ENCODE measurements around the gene CA10.

DNA sequence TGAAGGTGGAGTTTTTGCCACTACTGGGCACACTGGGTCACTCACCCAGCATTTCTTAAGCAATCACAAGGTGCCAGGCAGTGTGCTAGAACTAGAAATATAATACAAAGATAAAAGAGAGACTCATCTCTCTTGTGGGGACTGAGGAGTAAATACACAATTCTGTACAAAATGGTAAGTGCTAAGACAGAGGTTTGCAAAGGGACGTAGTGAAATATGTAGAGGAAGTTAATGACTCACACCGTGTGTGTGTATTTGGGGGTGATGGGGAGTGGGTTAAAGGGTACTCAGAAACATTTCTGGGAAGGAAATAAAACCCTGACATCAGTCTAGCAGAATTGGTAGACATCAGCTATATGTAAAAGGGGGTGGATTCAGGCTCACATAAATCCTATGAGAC lies 389.3 kb downstream of the CA10 start:
- no peak for TF ChIP-seq KAT2B (IDR thresholded peaks at IDR 0.05; ENCODE audit: low read depth, low read length)
- TF ChIP-seq, protein P1, sequence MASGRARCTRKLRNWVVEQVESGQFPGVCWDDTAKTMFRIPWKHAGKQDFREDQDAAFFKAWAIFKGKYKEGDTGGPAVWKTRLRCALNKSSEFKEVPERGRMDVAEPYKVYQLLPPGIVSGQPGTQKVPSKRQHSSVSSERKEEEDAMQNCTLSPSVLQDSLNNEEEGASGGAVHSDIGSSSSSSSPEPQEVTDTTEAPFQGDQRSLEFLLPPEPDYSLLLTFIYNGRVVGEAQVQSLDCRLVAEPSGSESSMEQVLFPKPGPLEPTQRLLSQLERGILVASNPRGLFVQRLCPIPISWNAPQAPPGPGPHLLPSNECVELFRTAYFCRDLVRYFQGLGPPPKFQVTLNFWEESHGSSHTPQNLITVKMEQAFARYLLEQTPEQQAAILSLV (tag; IDR thresholded peaks at IDR 0.05), result no peak
- TF ChIP-seq, protein P2, sequence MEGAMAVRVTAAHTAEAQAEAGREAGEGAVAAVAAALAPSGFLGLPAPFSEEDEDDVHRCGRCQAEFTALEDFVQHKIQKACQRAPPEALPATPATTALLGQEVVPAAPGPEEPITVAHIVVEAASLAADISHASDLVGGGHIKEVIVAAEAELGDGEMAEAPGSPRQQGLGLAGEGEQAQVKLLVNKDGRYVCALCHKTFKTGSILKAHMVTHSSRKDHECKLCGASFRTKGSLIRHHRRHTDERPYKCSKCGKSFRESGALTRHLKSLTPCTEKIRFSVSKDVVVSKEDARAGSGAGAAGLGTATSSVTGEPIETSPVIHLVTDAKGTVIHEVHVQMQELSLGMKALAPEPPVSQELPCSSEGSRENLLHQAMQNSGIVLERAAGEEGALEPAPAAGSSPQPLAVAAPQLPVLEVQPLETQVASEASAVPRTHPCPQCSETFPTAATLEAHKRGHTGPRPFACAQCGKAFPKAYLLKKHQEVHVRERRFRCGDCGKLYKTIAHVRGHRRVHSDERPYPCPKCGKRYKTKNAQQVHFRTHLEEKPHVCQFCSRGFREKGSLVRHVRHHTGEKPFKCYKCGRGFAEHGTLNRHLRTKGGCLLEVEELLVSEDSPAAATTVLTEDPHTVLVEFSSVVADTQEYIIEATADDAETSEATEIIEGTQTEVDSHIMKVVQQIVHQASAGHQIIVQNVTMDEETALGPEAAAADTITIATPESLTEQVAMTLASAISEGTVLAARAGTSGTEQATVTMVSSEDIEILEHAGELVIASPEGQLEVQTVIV (CRISPR knock-in tag; IDR thresholded peaks at IDR 0.05; ENCODE audit: borderline replicate concordance), result no peak
- no peak for TF ChIP-seq TEAD4 (IDR thresholded peaks at IDR 0.05; ENCODE audit: low read length)
- TF ChIP-seq TEAD4 (CRISPR knock-in tag; IDR thresholded peaks at IDR 0.05; ENCODE audit: borderline replicate concordance), result no peak
- no peak for TF ChIP-seq ZNF197 (CRISPR knock-in tag; IDR thresholded peaks at IDR 0.05; ENCODE audit: low read depth)
- no peak for TF ChIP-seq EP300 (IDR thresholded peaks at IDR 0.05; ENCODE audit: low read length)
- TF ChIP-seq, protein P3, sequence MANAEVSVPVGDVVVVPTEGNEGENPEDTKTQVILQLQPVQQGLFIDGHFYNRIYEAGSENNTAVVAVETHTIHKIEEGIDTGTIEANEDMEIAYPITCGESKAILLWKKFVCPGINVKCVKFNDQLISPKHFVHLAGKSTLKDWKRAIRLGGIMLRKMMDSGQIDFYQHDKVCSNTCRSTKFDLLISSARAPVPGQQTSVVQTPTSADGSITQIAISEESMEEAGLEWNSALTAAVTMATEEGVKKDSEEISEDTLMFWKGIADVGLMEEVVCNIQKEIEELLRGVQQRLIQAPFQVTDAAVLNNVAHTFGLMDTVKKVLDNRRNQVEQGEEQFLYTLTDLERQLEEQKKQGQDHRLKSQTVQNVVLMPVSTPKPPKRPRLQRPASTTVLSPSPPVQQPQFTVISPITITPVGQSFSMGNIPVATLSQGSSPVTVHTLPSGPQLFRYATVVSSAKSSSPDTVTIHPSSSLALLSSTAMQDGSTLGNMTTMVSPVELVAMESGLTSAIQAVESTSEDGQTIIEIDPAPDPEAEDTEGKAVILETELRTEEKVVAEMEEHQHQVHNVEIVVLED (CRISPR knock-in tag; IDR thresholded peaks at IDR 0.05), result no peak
- TF ChIP-seq, protein P4, sequence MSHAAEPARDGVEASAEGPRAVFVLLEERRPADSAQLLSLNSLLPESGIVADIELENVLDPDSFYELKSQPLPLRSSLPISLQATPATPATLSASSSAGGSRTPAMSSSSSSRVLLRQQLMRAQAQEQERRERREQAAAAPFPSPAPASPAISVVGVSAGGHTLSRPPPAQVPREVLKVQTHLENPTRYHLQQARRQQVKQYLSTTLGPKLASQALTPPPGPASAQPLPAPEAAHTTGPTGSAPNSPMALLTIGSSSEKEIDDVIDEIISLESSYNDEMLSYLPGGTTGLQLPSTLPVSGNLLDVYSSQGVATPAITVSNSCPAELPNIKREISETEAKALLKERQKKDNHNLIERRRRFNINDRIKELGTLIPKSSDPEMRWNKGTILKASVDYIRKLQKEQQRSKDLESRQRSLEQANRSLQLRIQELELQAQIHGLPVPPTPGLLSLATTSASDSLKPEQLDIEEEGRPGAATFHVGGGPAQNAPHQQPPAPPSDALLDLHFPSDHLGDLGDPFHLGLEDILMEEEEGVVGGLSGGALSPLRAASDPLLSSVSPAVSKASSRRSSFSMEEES (CRISPR knock-in tag; IDR thresholded peaks at IDR 0.05), result no peak
- TF ChIP-seq PHF8 (IDR thresholded peaks at IDR 0.05; ENCODE audit: borderline replicate concordance, low read length), result no peak

Measured in K562 (cell line).